Kidney epithelial cell (primary cell): ENCODE results near the gene UNK. TPM values are rescaled to one million over a fixed set of nuclear protein-coding genes. Genes with fewer than 3 reads are reported as not detected.
"Not testable (repeated sequence)": the region's sequence is repeated elsewhere in the genome, so short reads cannot be mapped to it uniquely, and the experiment has no call there.

ENCODE experiments used
- DNase-seq: peaks from one replicate; pipeline ENCODE4 v3.0.0-alpha.2; 2010; ENCODE audit warnings: low read depth
- H3K27me3 ChIP-seq: 2 replicates; pipeline ENCODE4 v1.6.0; 2011; ENCODE audit warnings: low read length; ENCODE audit not compliant: control insufficient read depth, insufficient read depth
- H3K36me3 ChIP-seq: 2 replicates; pipeline ENCODE4 v1.5.1; 2011; ENCODE audit warnings: low read length; ENCODE audit not compliant: control insufficient read depth, insufficient read depth
- H3K4me3 ChIP-seq: 2 replicates; pipeline ENCODE4 v1.5.1; 2011; ENCODE audit warnings: low read depth, mild to moderate bottlenecking, control low read depth, low read length
- CTCF ChIP-seq: IDR thresholded peaks from 2 replicates; pipeline ENCODE4 v1.5.1; 2011; ENCODE audit warnings: mild to moderate bottlenecking, moderate library complexity, low read length, control low read depth, inconsistent platforms; ENCODE audit not compliant: insufficient read depth, poor library complexity, severe bottlenecking
- total RNA-seq: library from RNA; depleted of rRNA; stranded (reverse); fragments of >200 nt; gene quantifications from 2 replicates; pipeline ENCODE4 v1.2.3, GENCODE V29; 2015

UNK gene
- total RNA-seq, 1 donor from 2014 or later = 18.6 TPM

GRCh38 chr17:75848523-75849278, 64.1 kb downstream of the UNK start:
- TF ChIP-seq CTCF = peak; percentile 78
- peaks cover 5% of the 10 kb centered on the region for H3K36me3 ChIP-seq
- no peak overlapping the region for H3K4me3 ChIP-seq
- no peak for DNase-seq
- no peaks in the 10 kb centered on the region for H3K27me3 ChIP-seq

- no peaks in the 10 kb centered on the region for H3K27me3 ChIP-seq
- peaks cover 5% of the 10 kb centered on the region for H3K36me3 ChIP-seq
- no peak for TF ChIP-seq CTCF
- no peak overlapping the region for H3K4me3 ChIP-seq
- DNase-seq = no peak
Observed at GRCh38 chr17:75849279-75849646, 64.7 kb downstream of the UNK start.

GRCh38 chr17:75849724-75850123, 65.1 kb downstream of the UNK start:
- H3K27me3 ChIP-seq = no peaks in the 10 kb centered on the region
- DNase-seq = no peak
- no peak overlapping the region for H3K4me3 ChIP-seq
- no peak for TF ChIP-seq CTCF
- H3K36me3 ChIP-seq = peaks cover 5% of the 10 kb centered on the region

- Histone ChIP-seq H3K27me3 (no peaks in the 10 kb centered on the region), H3K4me3 (no peak overlapping the region), H3K36me3 (peaks cover 5% of the 10 kb centered on the region)
- DNase-seq = no peak
- TF ChIP-seq CTCF = no peak
Observed at GRCh38 chr17:75850928-75851692, 66.5 kb downstream of the UNK start.

GRCh38 chr17:75851693-75851991, 67.0 kb downstream of the UNK start:
- not testable (repeated sequence) for DNase-seq, H3K27me3 ChIP-seq, H3K36me3 ChIP-seq, H3K4me3 ChIP-seq

- H3K27me3 ChIP-seq = no peaks in the 10 kb centered on the region
- H3K4me3 ChIP-seq = no peak overlapping the region
- DNase-seq = no peak
- no peak for TF ChIP-seq CTCF
- peaks cover 2% of the 10 kb centered on the region for H3K36me3 ChIP-seq
Observed at GRCh38 chr17:75853433-75853832, 68.8 kb downstream of the UNK start.
